H9 (cell line): ENCODE results near the gene MRGPRF. TPM values are rescaled to one million over a fixed set of nuclear protein-coding genes. Genes with fewer than 3 reads are reported as not detected.

Experiments used
- DNase-seq: peaks from one replicate; pipeline ENCODE4 v3.0.0-alpha.2; 2017
- H2AFZ ChIP-seq: one replicate; pipeline ENCODE4 v1.6.1; 2013; ENCODE audit warnings: mild to moderate bottlenecking, low read length, control low read depth, moderate library complexity
- H2AK5ac ChIP-seq: 2 replicates; pipeline ENCODE4 v1.6.1; 2013; ENCODE audit warnings: low read length, control low read depth, mixed read lengths; ENCODE audit not compliant: insufficient read length
- H2BK120ac ChIP-seq: one replicate; pipeline ENCODE4 v1.6.1; 2013; ENCODE audit warnings: low read depth, mild to moderate bottlenecking, low read length, control low read depth, inconsistent platforms; ENCODE audit not compliant: poor library complexity, severe bottlenecking
- H2BK12ac ChIP-seq: 2 replicates; pipeline ENCODE4 v1.6.1; 2013; ENCODE audit warnings: low read length, control low read depth, mixed read lengths, low read depth; ENCODE audit not compliant: insufficient read length
- H2BK15ac ChIP-seq: 2 replicates; pipeline ENCODE4 v1.6.1; 2013; ENCODE audit warnings: low read depth, low read length, control low read depth
- H2BK20ac ChIP-seq: one replicate; pipeline ENCODE4 v1.6.1; 2013; ENCODE audit warnings: low read depth, mild to moderate bottlenecking, low read length, control low read depth, inconsistent platforms; ENCODE audit not compliant: poor library complexity, severe bottlenecking
- H2BK5ac ChIP-seq: 2 replicates; pipeline ENCODE4 v1.6.1; 2013; ENCODE audit warnings: low read length, control low read depth, mixed read lengths; ENCODE audit not compliant: insufficient read length
- H3K14ac ChIP-seq: 2 replicates; pipeline ENCODE4 v1.6.1; 2013; ENCODE audit warnings: low read length, control low read depth; ENCODE audit not compliant: insufficient read depth
- H3K18ac ChIP-seq: 2 replicates; pipeline ENCODE4 v1.6.1; 2013; ENCODE audit warnings: low read depth, mild to moderate bottlenecking, mixed read lengths, low read length, control low read depth; ENCODE audit not compliant: insufficient read length
- H3K23ac ChIP-seq: 2 replicates; pipeline ENCODE4 v1.6.1; 2013; ENCODE audit warnings: low read length, control low read depth, mixed read lengths, low read depth; ENCODE audit not compliant: insufficient read length
- H3K23me2 ChIP-seq: 2 replicates; pipeline ENCODE4 v1.6.1; 2013; ENCODE audit warnings: low read depth, mild to moderate bottlenecking, mixed read lengths, low read length, control low read depth; ENCODE audit not compliant: insufficient read length, poor library complexity, severe bottlenecking
- H3K27ac ChIP-seq: 2 replicates; pipeline ENCODE4 v1.5.1; 2013; ENCODE audit warnings: low read length, control low read depth, mixed read lengths, low read depth; ENCODE audit not compliant: insufficient read length
- H3K27me3 ChIP-seq: 2 replicates; pipeline ENCODE4 v1.6.1; 2013; ENCODE audit warnings: low read length, control low read depth, inconsistent platforms; ENCODE audit not compliant: insufficient read depth
- H3K4ac ChIP-seq: 2 replicates; pipeline ENCODE4 v1.6.1; 2013; ENCODE audit warnings: low read depth, mild to moderate bottlenecking, control low read depth, inconsistent platforms, low read length, moderate library complexity
- H3K4me1 ChIP-seq: 2 replicates; pipeline ENCODE4 v1.6.1; 2013; ENCODE audit warnings: low read length, control low read depth, inconsistent platforms; ENCODE audit not compliant: insufficient read depth
- H3K4me2 ChIP-seq: 2 replicates; pipeline ENCODE4 v1.6.1; 2013; ENCODE audit warnings: low read length, control low read depth, mixed read lengths; ENCODE audit not compliant: insufficient read length, insufficient read depth
- H3K56ac ChIP-seq: 2 replicates; pipeline ENCODE4 v1.6.1; 2013; ENCODE audit warnings: low read depth, mild to moderate bottlenecking, mixed read lengths, low read length, control low read depth; ENCODE audit not compliant: insufficient read length
- H3K79me1 ChIP-seq: 2 replicates; pipeline ENCODE4 v1.6.1; 2013; ENCODE audit warnings: low read depth, mild to moderate bottlenecking, moderate library complexity, low read length, control low read depth, inconsistent platforms; ENCODE audit not compliant: insufficient read depth, poor library complexity, severe bottlenecking
- H3K79me2 ChIP-seq: 2 replicates; pipeline ENCODE4 v1.6.1; 2013; ENCODE audit warnings: low read length, control low read depth, inconsistent platforms; ENCODE audit not compliant: insufficient read depth
- H3K9ac ChIP-seq: 2 replicates; pipeline ENCODE4 v1.6.1; 2013; ENCODE audit warnings: low read length, control low read depth, mixed read lengths; ENCODE audit not compliant: insufficient read length; ENCODE audit errors: extremely low read depth
- H3K9me3 ChIP-seq: one replicate; pipeline ENCODE4 v1.6.1; 2013; ENCODE audit warnings: low read depth, low read length, inconsistent platforms; ENCODE audit not compliant: control insufficient read depth
- H3T11ph ChIP-seq: one replicate; pipeline ENCODE4 v1.6.1; 2013; ENCODE audit warnings: mild to moderate bottlenecking, low read length, control low read depth, inconsistent platforms
- H4K20me1 ChIP-seq: one replicate; pipeline ENCODE4 v1.6.1; 2013; ENCODE audit not compliant: control insufficient read depth, insufficient read length, insufficient read depth
- H4K5ac ChIP-seq: 2 replicates; pipeline ENCODE4 v1.6.1; 2013; ENCODE audit warnings: low read depth, mild to moderate bottlenecking, mixed read lengths, low read length, control low read depth; ENCODE audit not compliant: insufficient read length
- H4K8ac ChIP-seq: replicated peaks from 2 replicates; pipeline ENCODE4 v1.6.1; 2013; ENCODE audit warnings: low read length, control low read depth, mixed read lengths, low read depth; ENCODE audit not compliant: insufficient read length
- H4K91ac ChIP-seq: 2 replicates; pipeline ENCODE4 v1.6.1; 2013; ENCODE audit warnings: low read depth, mild to moderate bottlenecking, moderate library complexity, mixed read lengths, low read length, control low read depth; ENCODE audit not compliant: insufficient read length
- H3K27ac Mint-ChIP-seq, 3 experiments: 2 replicates in 2 of 3; 3 replicates in 1 of 3; pipeline ENCODE4 v1.8.0; 2020 to 2021; ENCODE audit warnings: mixed read lengths in 3 of 3, mild to moderate bottlenecking in 1 of 3, moderate library complexity in 1 of 3
- H3K27me3 Mint-ChIP-seq: 2 replicates; pipeline ENCODE4 v1.8.0; 2021; ENCODE audit warnings: low read depth, mild to moderate bottlenecking, moderate library complexity, mixed read lengths
- H3K36me3 Mint-ChIP-seq, 3 experiments: 2 replicates in 2 of 3; 3 replicates in 1 of 3; pipeline ENCODE4 v1.8.0; 2020 to 2021; ENCODE audit warnings: low read depth in 3 of 3, mixed read lengths in 3 of 3; ENCODE audit not compliant: insufficient read depth in 1 of 3
- H3K4me1 Mint-ChIP-seq, 2 experiments: 2 replicates each; pipeline ENCODE4 v1.8.0; 2020; ENCODE audit warnings: mixed read lengths in 2 of 2
- H3K4me3 Mint-ChIP-seq, 2 experiments: 2 replicates in 1 of 2; 3 replicates in 1 of 2; pipeline ENCODE4 v1.8.0; 2020 to 2021; ENCODE audit warnings: mild to moderate bottlenecking in 2 of 2, mixed read lengths in 2 of 2, moderate library complexity in 1 of 2
- H3K9me3 Mint-ChIP-seq, 2 experiments: 2 replicates in 1 of 2; 3 replicates in 1 of 2; pipeline ENCODE4 v1.8.0; 2020; ENCODE audit warnings: mild to moderate bottlenecking in 2 of 2, mixed read lengths in 2 of 2, moderate library complexity in 1 of 2
- WGBS: extraction: QIAGEN DNeasy Blood & Tissue Kit; methylation state at CpG from one replicate; pipeline ENCODE4 v1.1.7; 2013; ENCODE audit warnings: missing lambda C conversion rate, low lambda C conversion rate, mixed read lengths; ENCODE audit not compliant: insufficient read length; ENCODE audit errors: extremely low coverage; 5-methylcytosine and 5-hydroxymethylcytosine counted together
- total RNA-seq: library from RNA; stranded (reverse); gene quantifications from 2 replicates; pipeline ENCODE4 v1.2.1, GENCODE V29; 2021
- TF ChIP-seq, protein P1 (sequence below): fragments of 200-600 bp; sonication (generic); conservative IDR thresholded peaks from 3 replicates; pipeline ENCODE4 v1.8.0; 2021; ENCODE audit warnings: antibody characterized with exemption, mild to moderate bottlenecking

Gene MRGPRF
- total RNA-seq, 1 experiment from 2014 or later, result 4.0 TPM

DNA sequence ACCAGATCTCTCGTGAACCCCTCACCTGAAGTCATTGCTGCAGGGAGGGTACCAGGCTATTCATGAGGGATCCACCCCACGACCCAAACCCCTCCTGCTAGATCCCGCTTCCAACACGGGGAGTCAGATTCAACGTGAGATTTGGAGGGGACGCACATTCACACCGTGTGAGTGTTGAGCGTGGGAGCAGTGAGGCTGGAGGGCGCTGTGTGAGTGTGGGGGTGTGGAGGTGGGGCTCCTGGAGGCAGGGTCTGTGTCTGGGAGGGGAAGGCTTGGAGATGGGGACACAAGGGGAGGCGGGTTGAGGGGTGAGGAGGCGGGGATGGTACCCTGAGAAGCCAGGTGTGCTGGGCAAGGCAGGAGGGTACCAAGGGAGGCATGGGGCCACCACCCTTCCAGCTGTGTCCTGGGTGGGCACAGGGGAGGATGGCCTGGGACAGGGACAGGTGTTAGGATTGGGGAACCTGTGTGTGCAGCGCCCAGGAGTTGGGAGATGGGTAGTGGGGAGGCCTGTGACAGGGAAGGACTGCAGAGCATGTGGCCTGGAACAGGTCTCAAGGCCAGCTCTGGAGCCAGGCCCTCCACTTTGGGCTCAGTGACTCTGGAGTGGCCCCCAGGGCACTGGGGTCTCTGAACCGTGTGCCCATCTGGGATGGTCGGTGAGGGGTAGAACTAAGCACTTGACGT lies 49.3 kb upstream of the MRGPRF start:
- Histone ChIP-seq H2BK12ac (no peak overlapping the region), H4K5ac (no peak overlapping the region), H3K27ac (no peak overlapping the region), H3K4me1 (no peaks in the 10 kb centered on the region), H4K20me1 (peaks cover 4% of the 10 kb centered on the region), H3K23me2 (no peaks in the 10 kb centered on the region), H3K4ac (no peak overlapping the region), H4K91ac (no peak overlapping the region), H3K9me3 (no peaks in the 10 kb centered on the region), H4K8ac (no peak overlapping the region), H2AK5ac (no peak overlapping the region), H2BK15ac (no peak overlapping the region), H3K79me1 (no peaks in the 10 kb centered on the region), H2BK20ac (no peak overlapping the region), H3T11ph (no peak overlapping the region), H3K23ac (no peak overlapping the region), H3K18ac (no peak overlapping the region), H2AFZ (no peak overlapping the region), H2BK120ac (no peak overlapping the region), H3K9ac (no peak overlapping the region), H3K56ac (no peak overlapping the region), H3K27me3 (no peaks in the 10 kb centered on the region), H3K79me2 (no peaks in the 10 kb centered on the region; the same call in 1 of the 2 replicates), H3K4me2 (no peak overlapping the region), H2BK5ac (no peak overlapping the region), H3K14ac (no peak overlapping the region)
- no peaks in the 10 kb centered on the region for H3K27me3 Mint-ChIP-seq
- H3K4me1 Mint-ChIP-seq, result 0 out of 4 replicates have a peak, but pooled peaks cover 0 to 2% of the 10 kb centered on the region in 2 experiments
- H3K36me3 Mint-ChIP-seq, result peaks cover 3 to 25% (median 6%) of the 10 kb centered on the region in 3 experiments; a peak in 5 of 7 replicates
- H3K9me3 Mint-ChIP-seq, result no peaks in the 10 kb centered on the region
- WGBS, result no CpG with 5 or more reads among the region's 15 CpGs
- TF ChIP-seq, protein P1, sequence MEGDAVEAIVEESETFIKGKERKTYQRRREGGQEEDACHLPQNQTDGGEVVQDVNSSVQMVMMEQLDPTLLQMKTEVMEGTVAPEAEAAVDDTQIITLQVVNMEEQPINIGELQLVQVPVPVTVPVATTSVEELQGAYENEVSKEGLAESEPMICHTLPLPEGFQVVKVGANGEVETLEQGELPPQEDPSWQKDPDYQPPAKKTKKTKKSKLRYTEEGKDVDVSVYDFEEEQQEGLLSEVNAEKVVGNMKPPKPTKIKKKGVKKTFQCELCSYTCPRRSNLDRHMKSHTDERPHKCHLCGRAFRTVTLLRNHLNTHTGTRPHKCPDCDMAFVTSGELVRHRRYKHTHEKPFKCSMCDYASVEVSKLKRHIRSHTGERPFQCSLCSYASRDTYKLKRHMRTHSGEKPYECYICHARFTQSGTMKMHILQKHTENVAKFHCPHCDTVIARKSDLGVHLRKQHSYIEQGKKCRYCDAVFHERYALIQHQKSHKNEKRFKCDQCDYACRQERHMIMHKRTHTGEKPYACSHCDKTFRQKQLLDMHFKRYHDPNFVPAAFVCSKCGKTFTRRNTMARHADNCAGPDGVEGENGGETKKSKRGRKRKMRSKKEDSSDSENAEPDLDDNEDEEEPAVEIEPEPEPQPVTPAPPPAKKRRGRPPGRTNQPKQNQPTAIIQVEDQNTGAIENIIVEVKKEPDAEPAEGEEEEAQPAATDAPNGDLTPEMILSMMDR, result no peak
- no peak for DNase-seq
- H3K4me3 Mint-ChIP-seq, result no peak overlapping the region
- peak overlapping the region in 1 of 3 experiments; percentile 73; a peak in 2 of 7 replicates for H3K27ac Mint-ChIP-seq
